ENCODE measurements around the gene PLAU.
"Not testable (repeated sequence)": the region's sequence is repeated elsewhere in the genome, so short reads cannot be mapped to it uniquely, and the experiment has no call there.

The PLAU gene

GRCh38 chr10:73954737-73955136, 43.8 kb downstream of the PLAU start:
- no peak for TF ChIP-seq ZNF274 (IDR thresholded peaks at IDR 0.05; ENCODE audit: low read depth, low read length)
- no peak overlapping the region for H3K4me3 ChIP-seq (ENCODE audit: low read length)

GRCh38 chr10:73955719-73956118, 44.8 kb downstream of the PLAU start:
- no peak overlapping the region for H3K4me3 ChIP-seq (ENCODE audit: low read length)
- TF ChIP-seq ZNF274 (IDR thresholded peaks at IDR 0.05; ENCODE audit: low read depth, low read length) = no peak

GRCh38 chr10:73956476-73957359, 45.8 kb downstream of the PLAU start:
- H3K4me3 ChIP-seq (ENCODE audit: low read length) = peak overlapping the region; percentile 40; the same call in 1 of the 2 replicates
- no peak for TF ChIP-seq ZNF274 (IDR thresholded peaks at IDR 0.05; ENCODE audit: low read depth, low read length)

- H3K4me3 ChIP-seq (ENCODE audit: low read length) = no peak overlapping the region
- TF ChIP-seq ZNF274 (IDR thresholded peaks at IDR 0.05; ENCODE audit: low read depth, low read length) = no peak
These were observed 48.7 kb downstream of the PLAU start for GRCh38 chr10:73959484-73960243.

- no peak overlapping the region for H3K4me3 ChIP-seq (ENCODE audit: low read length)
- TF ChIP-seq ZNF274 (IDR thresholded peaks at IDR 0.05; ENCODE audit: low read depth, low read length) = no peak
These were observed 51.5 kb downstream of the PLAU start for GRCh38 chr10:73962386-73962785.

- H3K4me3 ChIP-seq (ENCODE audit: low read length) = not testable (repeated sequence)
These were observed 52.6 kb downstream of the PLAU start for GRCh38 chr10:73963533-73963932.

- TF ChIP-seq ZNF274 (IDR thresholded peaks at IDR 0.05; ENCODE audit: low read depth, low read length) = no peak
- no peak overlapping the region for H3K4me3 ChIP-seq (ENCODE audit: low read length)
These were observed 53.8 kb downstream of the PLAU start for GRCh38 chr10:73964743-73965142.

GRCh38 chr10:73965267-73965889, 54.4 kb downstream of the PLAU start:
- H3K4me3 ChIP-seq (ENCODE audit: low read length) = not testable (repeated sequence)

- H3K4me3 ChIP-seq (ENCODE audit: low read length) = no peak overlapping the region
- TF ChIP-seq ZNF274 (IDR thresholded peaks at IDR 0.05; ENCODE audit: low read depth, low read length) = no peak
These were observed 55.2 kb downstream of the PLAU start for GRCh38 chr10:73965890-73966768.

GRCh38 chr10:73967022-73967429, 56.1 kb downstream of the PLAU start:
- H3K4me3 ChIP-seq (ENCODE audit: low read length) = no peak overlapping the region
- no peak for TF ChIP-seq ZNF274 (IDR thresholded peaks at IDR 0.05; ENCODE audit: low read depth, low read length)

Data from GM08714 (cell line).